ENCODE data around the gene PHACTR2.
"Not testable (repeated sequence)": the region's sequence is repeated elsewhere in the genome, so short reads cannot be mapped to it uniquely, and the experiment has no call there.

Gene PHACTR2

DNA sequence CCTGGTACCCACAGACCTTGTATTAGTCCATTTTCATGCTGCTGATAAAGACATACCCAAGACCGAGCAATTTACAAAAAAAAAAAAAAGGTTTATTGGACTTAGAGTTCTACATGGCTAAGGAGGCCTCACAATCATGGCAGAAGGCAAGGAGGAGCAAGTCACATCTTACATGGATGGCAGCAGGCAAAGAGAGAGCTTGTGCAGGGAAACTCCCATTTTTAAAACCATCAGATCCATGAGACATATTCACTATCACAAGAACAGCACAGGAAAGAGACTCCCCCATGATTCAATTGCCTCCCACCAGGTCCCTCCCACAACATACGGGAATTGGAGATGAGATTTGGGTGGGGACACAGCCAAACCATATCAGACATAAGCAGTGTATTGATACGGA is 17.6 kb upstream of the PHACTR2 start:
- not testable (repeated sequence) for H3K4me3 Mint-ChIP-seq; H3K27ac Mint-ChIP-seq; H3K4me1 Mint-ChIP-seq (ENCODE audit: low read depth); H3K27me3 Mint-ChIP-seq (ENCODE audit: low read depth); H3K36me3 Mint-ChIP-seq (ENCODE audit: low read depth)
- H3K9me3 Mint-ChIP-seq: peaks cover 31% of the 10 kb centered on the region

DNA sequence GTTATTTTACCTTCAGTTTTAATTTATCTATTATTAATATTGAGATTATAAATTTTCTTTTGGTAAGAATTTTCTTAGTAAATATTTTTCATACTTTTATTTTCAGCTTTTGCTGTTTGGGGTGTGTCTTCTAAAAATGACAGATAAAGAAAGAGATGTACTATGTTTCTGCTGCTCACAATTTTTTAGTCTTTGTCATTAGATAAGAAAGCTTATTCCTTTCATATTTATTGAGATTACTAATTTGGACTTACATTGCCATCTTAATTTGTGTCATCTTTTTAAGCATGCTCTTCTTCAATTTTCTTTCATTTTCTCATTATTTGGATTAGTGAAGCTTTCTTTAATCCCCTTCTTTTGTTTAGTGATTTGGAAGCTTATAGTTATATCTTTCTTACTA is 13.6 kb upstream of the PHACTR2 start:
- Mint-ChIP-seq H3K27me3 (ENCODE audit: low read depth) (no peaks in the 10 kb centered on the region), H3K36me3 (ENCODE audit: low read depth) (peaks cover 14% of the 10 kb centered on the region), H3K4me3 (no peak overlapping the region), H3K9me3 (peaks cover 60% of the 10 kb centered on the region), H3K27ac (no peak overlapping the region), H3K4me1 (ENCODE audit: low read depth) (no peaks in the 10 kb centered on the region)

DNA sequence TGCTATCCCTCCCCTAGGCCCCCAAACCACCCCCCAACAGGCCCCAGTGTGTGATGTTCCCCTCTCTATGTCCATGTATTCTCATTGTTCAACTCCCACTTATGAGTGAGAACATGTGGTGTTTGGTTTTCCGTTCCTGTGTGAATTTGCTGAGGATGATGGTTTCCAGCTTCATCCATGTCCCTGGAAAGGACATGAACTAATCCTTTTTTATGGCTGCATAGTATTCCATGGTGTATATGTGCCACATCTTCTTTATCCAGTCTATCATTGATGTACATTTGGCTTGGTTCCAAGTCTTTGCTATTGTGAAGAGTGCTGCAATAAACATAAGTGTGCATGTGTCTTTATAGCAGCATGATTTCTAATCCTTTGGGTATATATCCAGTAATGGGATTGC is 11.8 kb upstream of the PHACTR2 start:
- not testable (repeated sequence) for H3K4me1 Mint-ChIP-seq (ENCODE audit: low read depth); H3K36me3 Mint-ChIP-seq (ENCODE audit: low read depth); H3K27ac Mint-ChIP-seq; H3K27me3 Mint-ChIP-seq (ENCODE audit: low read depth); H3K4me3 Mint-ChIP-seq
- H3K9me3 Mint-ChIP-seq: peaks cover 57% of the 10 kb centered on the region

DNA sequence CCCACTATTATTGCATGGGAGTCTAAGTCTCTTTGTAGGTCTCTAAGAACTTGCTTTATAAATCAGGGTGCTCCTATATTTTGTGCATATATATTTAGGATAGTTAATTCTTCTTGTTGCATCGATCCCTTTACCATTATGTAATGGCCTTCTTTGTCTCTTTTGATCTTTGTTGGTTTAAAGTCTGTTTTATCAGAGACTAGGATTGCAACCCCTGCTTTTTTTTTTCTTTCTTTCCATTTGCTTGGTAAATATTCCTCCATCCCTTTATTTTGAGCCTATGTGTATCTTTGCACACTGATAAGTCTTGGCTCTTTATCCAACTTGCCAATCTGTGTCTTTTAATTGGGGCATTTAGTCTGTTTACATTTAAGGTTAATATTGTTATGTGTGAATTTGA is 8.3 kb upstream of the PHACTR2 start:
- not testable (repeated sequence) for H3K36me3 Mint-ChIP-seq (ENCODE audit: low read depth); H3K4me3 Mint-ChIP-seq; H3K27me3 Mint-ChIP-seq (ENCODE audit: low read depth); H3K27ac Mint-ChIP-seq; H3K4me1 Mint-ChIP-seq (ENCODE audit: low read depth)
- peaks cover 47% of the 10 kb centered on the region for H3K9me3 Mint-ChIP-seq

DNA sequence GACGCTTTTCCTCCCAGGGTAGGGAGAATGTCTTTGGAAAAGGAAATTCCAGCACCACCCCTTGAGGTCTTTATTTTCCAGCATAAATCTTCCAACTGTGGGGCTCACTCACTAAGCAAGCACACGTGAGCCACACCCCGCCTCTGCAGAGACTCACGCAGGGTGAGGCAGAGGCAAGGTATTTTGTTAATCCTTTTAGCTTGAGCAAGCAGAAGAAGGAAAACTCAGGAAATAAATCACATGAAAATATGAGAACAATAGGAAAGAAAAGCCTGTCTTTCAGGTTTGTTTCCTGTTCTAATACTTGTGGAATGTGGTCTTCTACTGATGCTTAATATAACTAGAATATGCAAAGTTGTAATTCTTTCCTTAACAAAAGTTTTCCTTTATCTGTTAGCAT is 4.1 kb upstream of the PHACTR2 start:
- Mint-ChIP-seq H3K27me3 (ENCODE audit: low read depth) (peaks cover 20% of the 10 kb centered on the region), H3K27ac (no peak overlapping the region), H3K9me3 (peaks cover 15% of the 10 kb centered on the region), H3K36me3 (ENCODE audit: low read depth) (peaks cover 2% of the 10 kb centered on the region), H3K4me3 (no peak overlapping the region), H3K4me1 (ENCODE audit: low read depth) (peaks cover 6% of the 10 kb centered on the region)

DNA sequence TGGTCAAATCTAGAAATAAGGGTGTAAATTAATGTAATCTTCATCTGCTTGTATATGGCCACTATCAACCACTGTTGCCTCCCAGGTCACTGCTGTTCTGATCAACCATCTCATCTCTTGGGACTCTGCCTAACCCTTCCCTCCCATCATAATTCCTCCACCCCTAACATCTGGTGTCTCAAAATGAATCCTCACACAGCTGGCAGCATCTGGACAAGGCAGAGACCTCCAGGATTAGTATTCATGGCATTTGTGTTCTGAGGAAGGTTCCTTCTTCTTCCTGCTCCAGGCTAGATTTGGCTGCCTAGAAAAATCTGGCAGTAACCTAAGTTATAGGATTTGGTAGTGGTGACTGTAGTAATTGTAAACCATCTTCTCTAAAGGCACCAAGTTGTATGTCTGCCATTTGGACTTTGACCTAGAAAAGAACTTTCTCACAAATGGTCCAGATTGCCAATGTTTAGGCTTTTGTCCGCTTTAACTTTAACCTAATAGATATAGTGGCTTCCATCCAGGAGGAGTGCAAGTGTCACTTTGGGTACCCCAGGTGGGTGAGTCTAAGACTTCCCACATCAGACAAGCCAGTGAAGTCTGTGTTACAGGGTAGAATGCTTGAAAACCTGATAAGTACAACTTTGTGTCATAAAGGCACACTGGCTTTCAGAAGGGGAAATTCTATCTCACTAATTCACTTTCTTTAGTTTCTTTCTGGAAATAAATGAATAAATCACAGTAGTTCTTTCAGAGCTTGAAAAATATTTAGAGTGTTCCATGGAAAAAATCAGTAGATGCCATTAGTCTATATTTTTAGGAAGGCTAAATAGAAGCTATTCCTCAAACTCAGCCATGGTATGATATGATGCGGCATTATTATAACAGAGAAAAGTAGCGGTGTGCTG is 3.0 kb upstream of the PHACTR2 start:
- Mint-ChIP-seq H3K36me3 (ENCODE audit: low read depth) (peaks cover 2% of the 10 kb centered on the region), H3K27ac (no peak overlapping the region), H3K9me3 (peaks cover 6% of the 10 kb centered on the region), H3K4me3 (no peak overlapping the region), H3K27me3 (ENCODE audit: low read depth) (peaks cover 27% of the 10 kb centered on the region), H3K4me1 (ENCODE audit: low read depth) (peaks cover 12% of the 10 kb centered on the region)

DNA sequence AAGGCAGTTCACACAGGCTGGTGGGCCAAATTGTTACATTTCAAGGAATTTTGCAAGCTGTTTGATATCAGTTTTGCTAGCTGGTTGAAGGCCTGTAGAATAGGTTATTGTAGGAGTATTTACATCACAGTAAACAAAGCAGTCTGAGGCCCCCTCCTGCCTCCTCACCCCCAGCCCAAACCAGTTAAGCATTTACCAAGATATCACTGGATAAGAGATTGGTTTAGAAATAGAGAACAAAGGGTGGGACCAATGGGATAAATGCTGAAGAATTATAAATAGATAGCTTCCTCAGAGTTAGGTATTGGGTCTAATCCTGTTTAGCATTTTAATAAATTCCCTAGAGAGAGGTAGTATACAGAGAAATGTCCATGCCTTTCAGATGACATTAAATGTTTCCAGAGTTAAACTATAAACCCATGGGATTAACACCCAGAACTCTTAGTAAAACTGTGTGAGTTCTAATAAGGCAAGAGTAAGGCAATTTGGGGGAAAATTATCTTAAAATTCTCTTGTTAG is 2.3 kb upstream of the PHACTR2 start:
- Mint-ChIP-seq H3K27ac (no peak overlapping the region), H3K9me3 (peaks cover 2% of the 10 kb centered on the region), H3K36me3 (ENCODE audit: low read depth) (peaks cover 2% of the 10 kb centered on the region), H3K4me3 (no peak overlapping the region), H3K4me1 (ENCODE audit: low read depth) (peaks cover 14% of the 10 kb centered on the region), H3K27me3 (ENCODE audit: low read depth) (peaks cover 32% of the 10 kb centered on the region)

DNA sequence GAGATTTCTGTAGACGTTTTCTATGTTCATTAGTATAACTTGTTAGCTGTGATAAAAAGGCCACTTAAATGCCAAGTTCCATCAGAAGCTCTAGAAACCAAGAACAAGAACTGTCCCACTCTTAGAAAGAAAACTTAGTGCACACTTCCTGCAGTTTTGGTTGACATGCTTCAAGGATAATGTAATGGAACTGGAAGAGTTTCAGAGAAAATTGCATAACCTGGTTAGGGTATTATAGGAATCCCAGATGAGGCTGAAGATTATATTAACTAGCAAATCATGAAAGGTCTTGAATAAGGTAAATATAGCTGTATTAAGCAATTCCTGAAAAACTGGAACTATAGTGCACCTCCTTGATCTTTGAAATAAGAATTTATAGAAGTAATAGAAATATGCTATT is 1.8 kb upstream of the PHACTR2 start:
- H3K27ac Mint-ChIP-seq: no peak overlapping the region
- H3K9me3 Mint-ChIP-seq: no peaks in the 10 kb centered on the region
- H3K36me3 Mint-ChIP-seq (ENCODE audit: low read depth): peaks cover 2% of the 10 kb centered on the region
- peaks cover 33% of the 10 kb centered on the region for H3K27me3 Mint-ChIP-seq (ENCODE audit: low read depth)
- H3K4me1 Mint-ChIP-seq (ENCODE audit: low read depth): peaks cover 16% of the 10 kb centered on the region
- H3K4me3 Mint-ChIP-seq: no peak overlapping the region

DNA sequence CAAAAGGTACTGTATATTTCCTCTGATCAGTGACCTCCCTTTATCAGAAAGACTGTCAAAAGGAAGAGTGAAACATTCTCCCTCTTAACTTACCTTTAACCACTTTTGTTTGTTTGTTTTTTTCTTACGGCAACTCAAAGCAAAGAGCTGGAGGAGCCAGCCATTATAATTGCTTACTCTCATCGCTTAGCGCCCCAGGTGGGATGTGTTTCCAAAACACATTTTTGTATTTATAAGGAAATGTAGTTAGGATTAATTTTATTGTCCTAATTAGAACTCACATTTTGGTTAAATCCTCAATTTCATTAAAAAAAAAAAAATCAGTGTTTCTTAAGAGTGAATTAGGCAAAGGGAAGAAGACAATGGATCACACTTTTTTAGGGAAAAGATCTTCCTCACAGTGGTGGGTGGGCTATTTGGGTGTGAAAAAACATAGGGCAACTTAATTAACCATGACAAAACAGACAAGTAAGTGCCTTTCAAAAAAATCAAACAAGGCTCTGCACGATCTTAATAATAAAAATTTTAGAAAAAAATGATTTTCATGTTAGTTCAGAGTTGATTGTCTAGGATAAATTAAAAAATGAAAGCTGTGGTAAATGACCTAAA is 1.2 kb upstream of the PHACTR2 start:
- Mint-ChIP-seq H3K4me1 (ENCODE audit: low read depth) (peaks cover 15% of the 10 kb centered on the region), H3K4me3 (no peak overlapping the region), H3K36me3 (ENCODE audit: low read depth) (peaks cover 2% of the 10 kb centered on the region), H3K9me3 (no peaks in the 10 kb centered on the region), H3K27ac (no peak overlapping the region), H3K27me3 (ENCODE audit: low read depth) (peaks cover 33% of the 10 kb centered on the region)

DNA sequence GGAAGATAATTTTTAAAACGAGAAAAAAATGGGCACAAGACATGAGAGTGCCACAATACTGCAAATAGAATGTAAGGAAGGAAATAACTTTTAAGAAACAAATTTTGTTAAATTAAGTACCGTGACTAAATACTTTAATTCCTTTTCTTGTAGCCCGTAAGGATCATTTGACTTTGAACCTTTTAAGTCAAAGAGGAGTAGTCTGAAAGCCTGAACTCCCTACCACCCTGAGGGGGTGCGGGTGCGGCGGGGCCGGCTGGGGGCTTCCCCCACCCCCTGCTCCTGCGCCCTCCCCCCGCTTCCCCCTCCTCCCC is 231 bp upstream of the PHACTR2 start:
- peaks cover 7% of the 10 kb centered on the region for H3K36me3 Mint-ChIP-seq (ENCODE audit: low read depth)
- no peak overlapping the region for H3K27ac Mint-ChIP-seq
- H3K4me3 Mint-ChIP-seq: no peak overlapping the region
- H3K9me3 Mint-ChIP-seq: peaks cover 6% of the 10 kb centered on the region
- H3K4me1 Mint-ChIP-seq (ENCODE audit: low read depth): peaks cover 15% of the 10 kb centered on the region
- H3K27me3 Mint-ChIP-seq (ENCODE audit: low read depth): peaks cover 33% of the 10 kb centered on the region

DNA sequence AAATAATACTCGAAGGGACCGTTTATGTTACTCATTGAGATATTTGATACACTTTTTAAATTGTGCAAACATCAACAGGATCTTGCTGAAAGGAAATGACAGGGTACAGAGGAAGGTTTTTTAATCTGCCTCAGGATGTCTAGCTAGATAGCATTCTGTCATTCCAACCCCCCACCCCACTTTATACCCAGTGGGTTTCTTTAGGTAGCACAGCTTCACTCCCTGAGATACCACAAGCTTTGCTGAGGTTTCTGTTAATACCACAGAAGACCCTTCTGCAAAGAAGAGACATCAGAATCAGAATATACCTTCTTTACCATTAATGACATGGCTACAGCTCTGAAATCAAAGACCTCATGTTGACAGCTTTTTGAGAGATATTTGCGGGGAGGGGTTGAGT is 1.3 kb downstream of the PHACTR2 start:
- Mint-ChIP-seq H3K27me3 (ENCODE audit: low read depth) (peaks cover 33% of the 10 kb centered on the region), H3K4me1 (ENCODE audit: low read depth) (peaks cover 15% of the 10 kb centered on the region), H3K4me3 (peak overlapping the region; percentile 76), H3K9me3 (peaks cover 16% of the 10 kb centered on the region), H3K27ac (no peak overlapping the region), H3K36me3 (ENCODE audit: low read depth) (peaks cover 13% of the 10 kb centered on the region)

DNA sequence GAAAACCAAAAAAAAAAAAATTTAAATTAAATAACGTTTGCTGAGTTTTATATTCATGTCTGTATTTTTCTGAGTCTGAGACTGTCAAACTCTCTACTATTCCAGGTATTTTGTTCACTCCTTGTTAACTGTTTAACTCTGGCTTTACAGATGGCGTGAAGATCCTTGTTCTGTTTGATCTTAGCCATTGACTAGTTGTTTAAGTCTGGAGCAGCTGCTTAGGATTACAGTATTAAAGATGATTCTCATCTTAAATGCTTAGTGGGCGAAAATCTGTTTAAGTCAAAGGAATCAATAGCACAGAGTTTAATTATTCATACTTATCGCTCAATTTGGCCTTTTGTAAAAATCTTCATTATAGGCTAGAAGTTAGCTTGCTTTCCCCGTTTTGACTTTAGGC is 2.4 kb downstream of the PHACTR2 start:
- Mint-ChIP-seq H3K36me3 (ENCODE audit: low read depth) (peaks cover 13% of the 10 kb centered on the region), H3K9me3 (peaks cover 16% of the 10 kb centered on the region), H3K27ac (no peak overlapping the region), H3K27me3 (ENCODE audit: low read depth) (peaks cover 33% of the 10 kb centered on the region), H3K4me3 (no peak overlapping the region), H3K4me1 (ENCODE audit: low read depth) (peaks cover 15% of the 10 kb centered on the region)

DNA sequence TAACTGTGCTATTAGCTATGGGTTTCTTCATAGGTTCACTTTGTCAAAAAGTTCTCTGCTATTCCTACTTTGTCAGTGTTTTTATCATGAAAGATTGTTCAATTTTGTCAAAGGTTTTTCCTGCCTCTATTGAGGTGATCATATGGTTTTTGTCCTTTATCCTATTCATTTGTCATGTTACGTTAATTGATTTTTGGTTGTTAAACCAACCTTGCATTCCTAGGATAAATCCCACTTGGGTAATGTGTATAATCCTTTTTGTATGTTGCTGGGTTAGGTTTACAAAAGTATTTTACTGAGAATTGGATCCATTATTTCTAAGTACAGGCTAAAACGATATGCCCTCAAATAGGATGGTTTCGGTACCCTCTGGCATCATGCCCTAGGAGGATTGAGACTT is 5.0 kb downstream of the PHACTR2 start:
- H3K4me1 Mint-ChIP-seq (ENCODE audit: low read depth): peaks cover 15% of the 10 kb centered on the region
- H3K27ac Mint-ChIP-seq: no peak overlapping the region
- no peak overlapping the region for H3K4me3 Mint-ChIP-seq
- peaks cover 13% of the 10 kb centered on the region for H3K36me3 Mint-ChIP-seq (ENCODE audit: low read depth)
- H3K9me3 Mint-ChIP-seq: peaks cover 16% of the 10 kb centered on the region
- H3K27me3 Mint-ChIP-seq (ENCODE audit: low read depth): peaks cover 18% of the 10 kb centered on the region

DNA sequence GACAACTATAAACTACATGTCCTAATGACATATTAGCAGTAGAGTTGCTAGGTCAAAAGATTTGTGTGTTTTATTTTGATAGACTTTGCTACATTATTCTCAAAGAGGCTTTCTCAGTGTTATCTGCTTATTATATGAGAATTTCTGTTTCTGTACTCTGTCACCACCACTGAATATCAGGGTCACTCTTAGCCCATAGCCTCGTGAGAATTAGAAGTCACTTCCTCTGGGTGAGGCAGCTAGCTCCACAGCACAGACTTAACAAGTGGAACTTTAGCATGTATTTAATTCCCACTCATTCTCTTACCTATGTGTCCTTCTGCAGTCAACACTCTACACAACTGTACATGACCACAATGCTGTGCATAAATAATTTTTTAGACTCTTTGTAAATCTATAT is 6.7 kb downstream of the PHACTR2 start:
- Mint-ChIP-seq H3K4me3 (no peak overlapping the region), H3K27ac (no peak overlapping the region), H3K36me3 (ENCODE audit: low read depth) (peaks cover 13% of the 10 kb centered on the region), H3K4me1 (ENCODE audit: low read depth) (peaks cover 5% of the 10 kb centered on the region), H3K27me3 (ENCODE audit: low read depth) (peaks cover 6% of the 10 kb centered on the region), H3K9me3 (peaks cover 16% of the 10 kb centered on the region)

DNA sequence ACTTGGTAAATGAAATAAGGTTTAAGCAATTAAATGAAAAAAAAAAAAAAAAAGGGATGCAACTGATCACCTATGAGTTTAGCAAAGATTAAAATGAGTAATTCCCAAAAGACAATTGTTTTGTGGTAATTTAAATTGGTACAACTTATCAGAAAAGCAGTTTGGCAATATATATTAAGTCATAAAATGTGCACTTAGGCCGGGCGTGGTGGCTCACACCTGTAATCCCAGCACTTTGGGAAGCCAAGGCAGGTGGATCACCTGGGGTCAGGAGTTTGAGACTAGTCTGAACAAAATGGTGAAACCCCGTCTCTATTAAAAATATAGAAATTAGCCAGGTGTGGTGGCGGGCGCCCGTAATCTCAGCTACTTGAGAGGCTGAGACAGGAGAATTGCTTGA is 7.9 kb downstream of the PHACTR2 start:
- Mint-ChIP-seq H3K36me3 (ENCODE audit: low read depth) (peaks cover 13% of the 10 kb centered on the region), H3K27ac (no peak overlapping the region), H3K9me3 (peaks cover 16% of the 10 kb centered on the region), H3K27me3 (ENCODE audit: low read depth) (no peaks in the 10 kb centered on the region), H3K4me1 (ENCODE audit: low read depth) (peaks cover 2% of the 10 kb centered on the region), H3K4me3 (no peak overlapping the region)

All from T-helper 1 cell treated with Interleukin-12 subunit alpha and Interleukin-12 subunit beta and Interleukin-4 antibody, amounts not matched to agents 30 μg/mL and 1 μg/mL, for 36 hours (primary cell).